ENCODE measurements around the gene TMEM203. TPM values are rescaled to one million over a fixed set of nuclear protein-coding genes. Genes with fewer than 3 reads are reported as not detected.

The TMEM203 gene
- total and polyA plus RNA-seq, 2 of the 4 experiments (the other 2 are of a cell fraction) = 18.8 to 40.6 TPM

- Histone ChIP-seq H3K9me1 (ENCODE audit: insufficient read depth, low read length) (0 out of 2 replicates have a peak, but pooled peaks cover 2% of the 10 kb centered on the region), H4K91ac (ENCODE audit: insufficient read depth, low read depth, low read length) (no peak overlapping the region), H3K56ac (ENCODE audit: extremely low read depth, insufficient read depth, low read length) (no peak overlapping the region), H3K27me3 (ENCODE audit: control insufficient read depth, insufficient read depth, low read length) (no peaks in the 10 kb centered on the region), H3K14ac (replicated peaks; ENCODE audit: low read depth, low read length) (no peak overlapping the region), H4K20me1 (ENCODE audit: insufficient read depth, low read length) (peaks cover under 1% of the 10 kb centered on the region; the same call in 1 of the 2 replicates), H2BK20ac (ENCODE audit: low read depth, low read length) (no peak overlapping the region), H3K9me3 (ENCODE audit: control insufficient read depth, insufficient read depth, low read length) (no peaks in the 10 kb centered on the region), H2AFZ (replicated peaks; ENCODE audit: low read length, poor library complexity) (no peak overlapping the region), H3K23ac (ENCODE audit: low read depth, low read length) (no peak overlapping the region), H2AK5ac (ENCODE audit: low read depth, low read length) (no peak overlapping the region), H3K27ac (ENCODE audit: insufficient read depth, low read length) (no peak overlapping the region), H3K79me1 (ENCODE audit: low read depth in 1 of 2, low read length in 2 of 2) (peaks cover 0 to 12% of the 10 kb centered on the region in 2 experiments; a peak in 3 of 4 replicates), H3K36me3 (ENCODE audit: control insufficient read depth, insufficient read depth, low read length) (peaks cover 76% of the 10 kb centered on the region), H3K9ac (ENCODE audit: low read depth, low read length) (no peak overlapping the region), H3K4ac (ENCODE audit: low read depth, low read length) (no peak overlapping the region), H4K5ac (ENCODE audit: low read depth, low read length) (no peak overlapping the region), H2AK9ac (replicated peaks; ENCODE audit: low read depth, low read length, poor library complexity) (no peak overlapping the region), H2BK5ac (ENCODE audit: low read depth, low read length, poor library complexity, severe bottlenecking) (no peak overlapping the region), H3K4me2 (ENCODE audit: low read depth, low read length) (no peak overlapping the region), H2BK15ac (ENCODE audit: low read depth, low read length) (no peak overlapping the region), H3K4me1 (ENCODE audit: control insufficient read depth, insufficient read depth, low read length) (no peaks in the 10 kb centered on the region; the same call in none of the 2 replicates), H3K4me3 (ENCODE audit: insufficient read depth, low read depth, low read length) (no peak overlapping the region), H4K8ac (ENCODE audit: low read depth in 2 of 2, low read length in 2 of 2) (no peak overlapping the region), H2BK120ac (ENCODE audit: low read depth, low read length) (no peak overlapping the region), H3K18ac (ENCODE audit: low read depth, low read length) (no peak overlapping the region)
- no TSS peak for BruUV-seq (replicated peaks)
- no peak for TF ChIP-seq MXI1 (IDR thresholded peaks at IDR 0.05; ENCODE audit: borderline replicate concordance, low read depth, low read length)
- no peak for TF ChIP-seq ELK1 (IDR thresholded peaks at IDR 0.05; ENCODE audit: borderline replicate concordance, low read depth, low read length)
- no peak for TF ChIP-seq MAZ (IDR thresholded peaks at IDR 0.05; ENCODE audit: borderline replicate concordance, low read depth, low read length)
- no peak for TF ChIP-seq SMC3 (IDR thresholded peaks at IDR 0.05; ENCODE audit: low read depth, low read length)
- TF ChIP-seq POLR2A (IDR thresholded peaks at IDR 0.05; ENCODE audit: low read depth, low read length) = no peak
- no peak for TF ChIP-seq FOS (IDR thresholded peaks at IDR 0.05; ENCODE audit: low read depth, low read length)
- no peak for TF ChIP-seq RCOR1 (IDR thresholded peaks at IDR 0.05; ENCODE audit: insufficient replicate concordance, low read length)
- TF ChIP-seq RFX5 (IDR thresholded peaks at IDR 0.05; ENCODE audit: low read depth, low read length) = no peak
- no peak for TF ChIP-seq CEBPB (IDR thresholded peaks at IDR 0.05; ENCODE audit: low read depth, low read length)
- TF ChIP-seq RAD21 (IDR thresholded peaks at IDR 0.05; ENCODE audit: low read length) = no peak
- TF ChIP-seq MAFK (IDR thresholded peaks at IDR 0.05; ENCODE audit: low read depth, low read length) = no peak
- TF ChIP-seq BHLHE40 (IDR thresholded peaks at IDR 0.05; ENCODE audit: low read depth, low read length) = no peak
- TF ChIP-seq CTCF (conservative IDR thresholded peaks at IDR 0.05; ENCODE audit: low read depth, low read length) = no peak
- ATAC-seq (ENCODE audit: low read depth) = no peak
- DNase-seq = no peak
- WGBS, 2 experiments (ENCODE audit: extremely low coverage in 2 of 2, insufficient read length in 1 of 2) = 85% methylated on average over 12 of the region's 22 CpGs; no CpG with 5 or more reads in 1 of the 2 experiments
- intact Hi-C loops (cut with micrococcal nuclease) (no loop called here), dilution Hi-C loops (cut with HindIII; ENCODE audit: low sequenced_read_pairs, unreplicated experiment) (no loop called here), in situ Hi-C loops (cut with MboI; ENCODE audit: low sequenced_read_pairs) (no loop called here)
- ChIA-PET CTCF (no interaction called here), POLR2A (ENCODE audit: unreplicated experiment) (no interaction called here)
Observed at GRCh38 chr9:137181680-137182079, 23.8 kb downstream of the TMEM203 start.

Data from IMR-90 (cell line).